Kidney epithelial cell (primary cell): ENCODE data around the gene BDKRB1. TPM values are rescaled to one million over a fixed set of nuclear protein-coding genes. Genes with fewer than 3 reads are reported as not detected.

ENCODE experiments used
- DNase-seq: peaks from one replicate; pipeline ENCODE4 v3.0.0-alpha.2; 2010; ENCODE audit warnings: low read depth
- H3K27me3 ChIP-seq: 2 replicates; pipeline ENCODE4 v1.6.0; 2011; ENCODE audit warnings: low read length; ENCODE audit not compliant: control insufficient read depth, insufficient read depth
- H3K36me3 ChIP-seq: 2 replicates; pipeline ENCODE4 v1.5.1; 2011; ENCODE audit warnings: low read length; ENCODE audit not compliant: control insufficient read depth, insufficient read depth
- H3K4me3 ChIP-seq: 2 replicates; pipeline ENCODE4 v1.5.1; 2011; ENCODE audit warnings: low read depth, mild to moderate bottlenecking, control low read depth, low read length
- CTCF ChIP-seq: IDR thresholded peaks from 2 replicates; pipeline ENCODE4 v1.5.1; 2011; ENCODE audit warnings: mild to moderate bottlenecking, moderate library complexity, low read length, control low read depth, inconsistent platforms; ENCODE audit not compliant: insufficient read depth, poor library complexity, severe bottlenecking
- total RNA-seq: library from RNA; depleted of rRNA; stranded (reverse); fragments of >200 nt; gene quantifications from 2 replicates; pipeline ENCODE4 v1.2.3, GENCODE V29; 2015

Gene BDKRB1
- total RNA-seq, 1 donor from 2014 or later, result 0.17 TPM

GRCh38 chr14:96297000-96297399 is 41.0 kb downstream of the BDKRB1 start:
- no peak overlapping the region for H3K4me3 ChIP-seq
- DNase-seq, result no peak
- H3K36me3 ChIP-seq, result no peaks in the 10 kb centered on the region
- no peaks in the 10 kb centered on the region for H3K27me3 ChIP-seq
- peak; percentile 35 for TF ChIP-seq CTCF

- Histone ChIP-seq H3K4me3 (no peak overlapping the region), H3K27me3 (no peaks in the 10 kb centered on the region), H3K36me3 (no peaks in the 10 kb centered on the region)
- no peak for TF ChIP-seq CTCF
- DNase-seq, result no peak
Observed at GRCh38 chr14:96297997-96298515, 42.0 kb downstream of the BDKRB1 start.

- TF ChIP-seq CTCF, result no peak
Observed at GRCh38 chr14:96299441-96299840, 43.4 kb downstream of the BDKRB1 start.

GRCh38 chr14:96303981-96304380 is 48.0 kb downstream of the BDKRB1 start:
- no peak for DNase-seq
- Histone ChIP-seq H3K27me3 (no peaks in the 10 kb centered on the region), H3K36me3 (no peaks in the 10 kb centered on the region), H3K4me3 (no peak overlapping the region)
- no peak for TF ChIP-seq CTCF

More at GRCh38 chr14:96299441-96299840, 43.4 kb downstream of the BDKRB1 start:
- no peak for DNase-seq
- H3K27me3 ChIP-seq, result no peaks in the 10 kb centered on the region
- H3K4me3 ChIP-seq, result no peak overlapping the region
- no peaks in the 10 kb centered on the region for H3K36me3 ChIP-seq

GRCh38 chr14:96304956-96305355 is 48.9 kb downstream of the BDKRB1 start:
- Histone ChIP-seq H3K4me3 (no peak overlapping the region), H3K27me3 (no peaks in the 10 kb centered on the region), H3K36me3 (no peaks in the 10 kb centered on the region)
- no peak for DNase-seq
- peak; percentile 36 for TF ChIP-seq CTCF

GRCh38 chr14:96307434-96307833 is 51.4 kb downstream of the BDKRB1 start:
- Histone ChIP-seq H3K4me3 (no peak overlapping the region), H3K27me3 (no peaks in the 10 kb centered on the region), H3K36me3 (peaks cover 2% of the 10 kb centered on the region)
- DNase-seq, result no peak
- no peak for TF ChIP-seq CTCF
